IMR-90 (cell line): ENCODE results near the gene ZNF778. TPM values are rescaled to one million over a fixed set of nuclear protein-coding genes. Genes with fewer than 3 reads are reported as not detected.

Experiments used
- ATAC-seq: fragments of 200-7000 bp; cut with Tn5 transposase; 2 replicates; pipeline ENCODE4 v1.9.1; 2020; ENCODE audit warnings: low read depth, mild to moderate bottlenecking, moderate library complexity
- BruUV-seq: library from RNA; stranded (reverse); fragments of 400-500 nt; replicated peaks from 2 replicates; lab custom pipeline; 2021; lab: Mats Ljungman, UMichigan
- CTCF ChIA-PET: fragments of 300-600 bp; formaldehyde crosslinking; extraction: SDS; loops from one replicate; lab custom pipeline; 2021; ENCODE audit warnings: antibody characterized with exemption; lab: Yijun Ruan, JAX
- POLR2A ChIA-PET: fragments of 300-600 bp; sonication (Branson Sonifier 250); formaldehyde crosslinking; loops from one replicate; lab custom pipeline; 2022; ENCODE audit warnings: antibody characterized with exemption; ENCODE audit not compliant: unreplicated experiment; lab: Charles Lee
- DNase-seq: peaks from one replicate; pipeline ENCODE4 v3.0.0; 2013
- H2AFZ ChIP-seq: replicated peaks from 2 replicates; pipeline ENCODE3; 2013; ENCODE audit warnings: low read length, mild to moderate bottlenecking; ENCODE audit not compliant: poor library complexity
- H2AK5ac ChIP-seq: 2 replicates; pipeline ENCODE4 v1.6.1; 2013; ENCODE audit warnings: low read depth, low read length, inconsistent platforms
- H2AK9ac ChIP-seq: replicated peaks from 2 replicates; pipeline ENCODE3; 2013; ENCODE audit warnings: mild to moderate bottlenecking, low read depth, low read length, moderate library complexity; ENCODE audit not compliant: poor library complexity
- H2BK120ac ChIP-seq: 2 replicates; pipeline ENCODE4 v1.6.1; 2013; ENCODE audit warnings: low read depth, low read length, inconsistent platforms
- H2BK15ac ChIP-seq: 3 replicates; pipeline ENCODE4 v1.6.1; 2013; ENCODE audit warnings: low read depth, low read length, inconsistent platforms
- H2BK20ac ChIP-seq: 2 replicates; pipeline ENCODE4 v1.6.1; 2013; ENCODE audit warnings: low read depth, mild to moderate bottlenecking, inconsistent platforms, low read length, moderate library complexity
- H2BK5ac ChIP-seq: 2 replicates; pipeline ENCODE4 v1.6.1; 2013; ENCODE audit warnings: mild to moderate bottlenecking, low read depth, low read length, inconsistent platforms; ENCODE audit not compliant: poor library complexity, severe bottlenecking
- H3K14ac ChIP-seq: replicated peaks from 2 replicates; pipeline ENCODE4 v1.6.1; 2013; ENCODE audit warnings: low read depth, low read length, inconsistent platforms
- H3K18ac ChIP-seq: 2 replicates; pipeline ENCODE4 v1.6.1; 2013; ENCODE audit warnings: low read depth, low read length, control low read depth
- H3K23ac ChIP-seq: 2 replicates; pipeline ENCODE4 v1.6.1; 2013; ENCODE audit warnings: low read depth, low read length, inconsistent platforms
- H3K27ac ChIP-seq: 2 replicates; pipeline ENCODE4 v1.5.1; 2013; ENCODE audit warnings: mild to moderate bottlenecking, control low read depth, low read length; ENCODE audit not compliant: insufficient read depth
- H3K27me3 ChIP-seq: 2 replicates; pipeline ENCODE4 v1.6.1; 2013; ENCODE audit warnings: low read length; ENCODE audit not compliant: control insufficient read depth, insufficient read depth
- H3K36me3 ChIP-seq: 2 replicates; pipeline ENCODE4 v1.6.1; 2013; ENCODE audit warnings: low read length, mixed read lengths; ENCODE audit not compliant: control insufficient read depth, insufficient read depth
- H3K4ac ChIP-seq: 2 replicates; pipeline ENCODE4 v1.6.1; 2013; ENCODE audit warnings: low read depth, low read length, inconsistent platforms
- H3K4me1 ChIP-seq: 2 replicates; pipeline ENCODE4 v1.6.1; 2013; ENCODE audit warnings: low read length, mixed read lengths; ENCODE audit not compliant: control insufficient read depth, insufficient read depth
- H3K4me2 ChIP-seq: 2 replicates; pipeline ENCODE4 v1.6.1; 2013; ENCODE audit warnings: low read depth, mild to moderate bottlenecking, control low read depth, low read length, moderate library complexity
- H3K4me3 ChIP-seq: 2 replicates; pipeline ENCODE4 v1.5.1; 2013; ENCODE audit warnings: low read depth, mild to moderate bottlenecking, control low read depth, low read length, moderate library complexity; ENCODE audit not compliant: insufficient read depth
- H3K56ac ChIP-seq: 2 replicates; pipeline ENCODE4 v1.6.1; 2013; ENCODE audit warnings: low read length, inconsistent platforms; ENCODE audit not compliant: insufficient read depth; ENCODE audit errors: extremely low read depth
- H3K79me1 ChIP-seq, 2 experiments: 2 replicates each; pipeline ENCODE4 v1.6.1; 2013; ENCODE audit warnings: low read length in 2 of 2, inconsistent platforms in 1 of 2, low read depth in 1 of 2
- H3K9ac ChIP-seq: 2 replicates; pipeline ENCODE4 v1.6.1; 2013; ENCODE audit warnings: low read depth, low read length, control low read depth
- H3K9me1 ChIP-seq: 2 replicates; pipeline ENCODE4 v1.6.1; 2013; ENCODE audit warnings: low read length, inconsistent platforms; ENCODE audit not compliant: insufficient read depth
- H3K9me3 ChIP-seq: 2 replicates; pipeline ENCODE4 v1.6.1; 2013; ENCODE audit warnings: low read length; ENCODE audit not compliant: control insufficient read depth, insufficient read depth
- H4K20me1 ChIP-seq: 2 replicates; pipeline ENCODE4 v1.6.1; 2013; ENCODE audit warnings: low read length, inconsistent platforms; ENCODE audit not compliant: insufficient read depth
- H4K5ac ChIP-seq: 2 replicates; pipeline ENCODE4 v1.6.1; 2013; ENCODE audit warnings: mild to moderate bottlenecking, low read depth, low read length, control low read depth
- H4K8ac ChIP-seq, 2 experiments: 2 replicates each; pipeline ENCODE4 v1.6.1; 2013; ENCODE audit warnings: low read depth in 2 of 2, low read length in 2 of 2, control low read depth in 1 of 2, inconsistent platforms in 1 of 2
- H4K91ac ChIP-seq: 2 replicates; pipeline ENCODE4 v1.6.1; 2013; ENCODE audit warnings: low read depth, low read length, inconsistent platforms; ENCODE audit not compliant: insufficient read depth
- RFX5 ChIP-seq: IDR thresholded peaks from 2 replicates; pipeline ENCODE4 v1.8.0; 2012; ENCODE audit warnings: low read depth, mild to moderate bottlenecking, low read length, moderate library complexity
- SMC3 ChIP-seq: fragments of 150-350 bp; IDR thresholded peaks from 2 replicates; pipeline ENCODE4 v1.6.1; 2016; ENCODE audit warnings: low read depth, mild to moderate bottlenecking, antibody characterized with exemption, low read length, moderate library complexity
- WGBS, 2 experiments: methylation state at CpG; one replicate each; pipeline versions ENCODE4 v1.1.5 to v1.1.7; 2013; ENCODE audit warnings: missing lambda C conversion rate in 2 of 2; ENCODE audit not compliant: insufficient read length in 1 of 2; ENCODE audit errors: extremely low coverage in 2 of 2; 5-methylcytosine and 5-hydroxymethylcytosine counted together
- dilution Hi-C: fragments of 300-500 bp; cut with HindIII; formaldehyde crosslinking; loops from one replicate; pipeline ENCODE4 v1.14.3; 2018; ENCODE audit warnings: low sequenced_read_pairs; ENCODE audit not compliant: unreplicated experiment
- in situ Hi-C: fragments of 300-500 bp; cut with MboI; formaldehyde crosslinking; loops from 3 replicates; pipeline ENCODE4 v1.14.3; 2019; ENCODE audit warnings: low sequenced_read_pairs, inconsistent platforms, mixed read lengths
- intact Hi-C: fragments of 100-400 bp; cut with micrococcal nuclease; formaldehyde crosslinking; loops from 2 replicates; pipeline ENCODE4 v1.10.0; 2022
- polyA plus RNA-seq, 3 experiments: library from polyadenylated mRNA; depleted of rRNA; stranded (reverse); fragments of >200 nt; gene quantifications; 2 replicates each; pipeline ENCODE4 v1.2.3, GENCODE V29; 2012; ENCODE audit warnings: low replicate concordance in 1 of 3
- total RNA-seq: library from RNA; depleted of rRNA; stranded (reverse); fragments of >200 nt; gene quantifications from 2 replicates; pipeline ENCODE4 v1.2.3, GENCODE V29; 2012
- TF ChIP-seq, protein P1 (sequence below): fragments of 150-350 bp; IDR thresholded peaks from 2 replicates; pipeline ENCODE4 v1.6.1; 2016; ENCODE audit warnings: low read depth, mild to moderate bottlenecking, low read length, moderate library complexity, borderline replicate concordance

The ZNF778 gene
- total and polyA plus RNA-seq, 2 of the 4 experiments (the other 2 are of a cell fraction): 5.6 to 9.9 TPM

- in situ Hi-C loops: no loop called here
- H3K9me1 ChIP-seq: peaks cover 3% of the 10 kb centered on the region; the same call in 1 of the 2 replicates
- no peak overlapping the region for H4K5ac ChIP-seq
- no peak overlapping the region for H2AK9ac ChIP-seq
- no peak overlapping the region for H2AK5ac ChIP-seq
- no peaks in the 10 kb centered on the region; the same call in 1 of the 2 replicates for H4K20me1 ChIP-seq
- H3K27ac ChIP-seq: no peak overlapping the region
- peaks cover 2% of the 10 kb centered on the region; the same call in 1 of the 2 replicates for H3K27me3 ChIP-seq
- H4K91ac ChIP-seq: no peak overlapping the region
- H3K4ac ChIP-seq: no peak overlapping the region
- ATAC-seq (no peak), DNase-seq (no peak)
- H3K4me2 ChIP-seq: no peak overlapping the region
- no peak overlapping the region for H4K8ac ChIP-seq
- H3K9me3 ChIP-seq: no peaks in the 10 kb centered on the region
- no peak overlapping the region for H3K56ac ChIP-seq
- intact Hi-C loops: no loop called here
- no peak overlapping the region for H2BK20ac ChIP-seq
- no peak overlapping the region for H3K18ac ChIP-seq
- WGBS, 2 experiments: 60% methylated on average over 2 of the region's 14 CpGs; no CpG with 5 or more reads in 1 of the 2 experiments
- no peak overlapping the region for H2BK15ac ChIP-seq
- peaks cover 6% of the 10 kb centered on the region for H3K4me1 ChIP-seq
- H3K4me3 ChIP-seq: no peak overlapping the region
- ChIA-PET CTCF (no interaction called here), POLR2A (no interaction called here)
- dilution Hi-C loops: no loop called here
- no peak overlapping the region for H2BK120ac ChIP-seq
- H2BK5ac ChIP-seq: no peak overlapping the region
- H3K9ac ChIP-seq: no peak overlapping the region
- H3K14ac ChIP-seq: no peak overlapping the region
- BruUV-seq: no TSS peak
- no peak overlapping the region for H3K23ac ChIP-seq
- H3K36me3 ChIP-seq: no peaks in the 10 kb centered on the region
- H2AFZ ChIP-seq: no peak overlapping the region
- TF ChIP-seq, protein P1, sequence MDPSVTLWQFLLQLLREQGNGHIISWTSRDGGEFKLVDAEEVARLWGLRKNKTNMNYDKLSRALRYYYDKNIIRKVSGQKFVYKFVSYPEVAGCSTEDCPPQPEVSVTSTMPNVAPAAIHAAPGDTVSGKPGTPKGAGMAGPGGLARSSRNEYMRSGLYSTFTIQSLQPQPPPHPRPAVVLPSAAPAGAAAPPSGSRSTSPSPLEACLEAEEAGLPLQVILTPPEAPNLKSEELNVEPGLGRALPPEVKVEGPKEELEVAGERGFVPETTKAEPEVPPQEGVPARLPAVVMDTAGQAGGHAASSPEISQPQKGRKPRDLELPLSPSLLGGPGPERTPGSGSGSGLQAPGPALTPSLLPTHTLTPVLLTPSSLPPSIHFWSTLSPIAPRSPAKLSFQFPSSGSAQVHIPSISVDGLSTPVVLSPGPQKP: no peak
- TF ChIP-seq RFX5: no peak
- TF ChIP-seq SMC3: no peak
- no peaks in the 10 kb centered on the region for H3K79me1 ChIP-seq
Observed at GRCh38 chr16:89189358-89190025, 28.0 kb upstream of the ZNF778 start.
